Panc1 (cell line): ENCODE results near the gene MIPOL1. TPM values are rescaled to one million over a fixed set of nuclear protein-coding genes. Genes with fewer than 3 reads are reported as not detected.

Source experiments
- ATAC-seq: fragments of 200-7000 bp; cut with Tn5 transposase; 2 replicates; pipeline ENCODE4 v1.9.1; 2020; ENCODE audit warnings: mild to moderate bottlenecking, moderate library complexity
- BruUV-seq: library from RNA; stranded (reverse); fragments of 400-500 nt; replicated peaks from 2 replicates; lab custom pipeline; 2021; lab: Mats Ljungman, UMichigan
- CTCF ChIA-PET: fragments of 300-600 bp; sonication (Branson Sonifier 250); formaldehyde crosslinking; loops from one replicate; lab custom pipeline; 2022; ENCODE audit warnings: antibody characterized with exemption; lab: Charles Lee
- POLR2A ChIA-PET: fragments of 300-600 bp; sonication (Branson Sonifier 250); formaldehyde crosslinking; loops from one replicate; lab custom pipeline; 2022; ENCODE audit warnings: antibody characterized with exemption; lab: Charles Lee
- DNase-seq: peaks from one replicate; pipeline ENCODE4 v3.0.0-alpha.2; 2010; ENCODE audit warnings: low read depth, low spot score
- H3K27ac ChIP-seq: 2 replicates; pipeline ENCODE4 v1.5.1; 2011; ENCODE audit warnings: mild to moderate bottlenecking, low read length, inconsistent platforms
- H3K27me3 ChIP-seq: fragments of 200-500 bp; sonication (Bioruptor generic); 2 replicates; pipeline ENCODE4 v1.6.0; 2014; ENCODE audit warnings: low read length, inconsistent platforms; ENCODE audit not compliant: control insufficient read depth, insufficient read depth
- H3K36me3 ChIP-seq: fragments of 200-500 bp; sonication (Bioruptor generic); 2 replicates; pipeline ENCODE4 v1.5.1; 2014; ENCODE audit warnings: inconsistent platforms, mild to moderate bottlenecking, low read length, moderate library complexity; ENCODE audit not compliant: control insufficient read depth, insufficient read depth
- H3K4me1 ChIP-seq: 2 replicates; pipeline ENCODE4 v1.5.1; 2011; ENCODE audit warnings: inconsistent platforms, mild to moderate bottlenecking, low read length, moderate library complexity; ENCODE audit not compliant: control insufficient read depth, insufficient read depth
- H3K4me3 ChIP-seq, 2 experiments: 2 replicates each; pipeline ENCODE4 v1.5.1; 2011 to 2012; ENCODE audit warnings: low read depth in 2 of 2, low read length in 2 of 2, mild to moderate bottlenecking in 2 of 2, inconsistent platforms in 1 of 2, moderate library complexity in 1 of 2
- H3K9me3 ChIP-seq: fragments of 200-500 bp; sonication (Bioruptor generic); 2 replicates; pipeline ENCODE4 v1.5.1; 2014; ENCODE audit warnings: low read depth, mild to moderate bottlenecking, inconsistent platforms, low read length, moderate library complexity; ENCODE audit not compliant: control insufficient read depth, insufficient read depth
- CTCF ChIP-seq: fragments of 450-650 bp; IDR thresholded peaks from 2 replicates; pipeline ENCODE4 v1.5.1; 2017; ENCODE audit warnings: mild to moderate bottlenecking
- POLR2AphosphoS5 ChIP-seq: IDR thresholded peaks from 2 replicates; pipeline ENCODE4 v1.6.1; 2012; ENCODE audit warnings: mild to moderate bottlenecking, low read depth, low read length, moderate library complexity
- REST ChIP-seq, 2 experiments: IDR thresholded peaks; 2 replicates each; pipeline ENCODE4 v1.6.1; 2011 to 2012; ENCODE audit warnings: low read depth in 2 of 2, control low read depth in 1 of 2, low read length in 1 of 2, mild to moderate bottlenecking in 1 of 2, moderate library complexity in 1 of 2; ENCODE audit not compliant: insufficient read depth in 1 of 2
- SIN3A ChIP-seq: IDR thresholded peaks from 2 replicates; pipeline ENCODE4 v1.6.1; 2012; ENCODE audit warnings: low read depth, mild to moderate bottlenecking, low read length, moderate library complexity, borderline replicate concordance; ENCODE audit not compliant: insufficient read depth
- TCF7L2 ChIP-seq: IDR thresholded peaks from 2 replicates; pipeline ENCODE4 v1.6.1; 2011; ENCODE audit warnings: mild to moderate bottlenecking, low read depth, low read length, inconsistent platforms
- in situ Hi-C: cut with HindIII; loops from 2 replicates; pipeline ENCODE4 v1.10.0; 2016; ENCODE audit warnings: low sequenced_read_pairs, low pct_unique_long_range_greater_than_20kb
- intact Hi-C: fragments of 100-400 bp; cut with micrococcal nuclease; formaldehyde crosslinking; loops from one replicate; pipeline ENCODE4 v1.10.0; 2022; ENCODE audit not compliant: unreplicated experiment
- total RNA-seq: library from RNA; stranded (reverse); gene quantifications from one replicate; pipeline ENCODE4 v1.2.1, GENCODE V29; 2021; ENCODE audit not compliant: unreplicated experiment

Gene MIPOL1
- total RNA-seq, 1 experiment from 2014 or later: 12.8 TPM

GRCh38 chr14:37544407-37544806 lies 346.7 kb downstream of the MIPOL1 start:
- BruUV-seq: no TSS peak
- in situ Hi-C loops: no loop called here
- no peak for TF ChIP-seq REST (IDR thresholded peaks at IDR 0.05; ENCODE audit: insufficient read depth in 1 of 2, low read depth in 2 of 2, low read length in 1 of 2)
- TF ChIP-seq CTCF: no peak
- TF ChIP-seq TCF7L2: no peak
- TF ChIP-seq POLR2AphosphoS5: no peak
- TF ChIP-seq SIN3A: no peak
- POLR2A ChIA-PET: no interaction called here
- CTCF ChIA-PET: no interaction called here
- H3K27ac ChIP-seq: peak overlapping the region; percentile 23; the same call in 1 of the 2 replicates
- intact Hi-C loops: no loop called here
- no peaks in the 10 kb centered on the region for H3K36me3 ChIP-seq
- H3K4me1 ChIP-seq: peaks cover 2% of the 10 kb centered on the region
- H3K9me3 ChIP-seq: no peaks in the 10 kb centered on the region
- H3K4me3 ChIP-seq: no peak overlapping the region
- ATAC-seq (no peak), DNase-seq (no peak)
- no peaks in the 10 kb centered on the region for H3K27me3 ChIP-seq

GRCh38 chr14:37545174-37545573 lies 347.4 kb downstream of the MIPOL1 start:
- CTCF ChIA-PET: no interaction called here
- in situ Hi-C loops: no loop called here
- Histone ChIP-seq H3K27me3 (no peaks in the 10 kb centered on the region), H3K9me3 (no peaks in the 10 kb centered on the region), H3K27ac (no peak overlapping the region; the same call in 1 of the 2 replicates), H3K4me1 (peaks cover 2% of the 10 kb centered on the region), H3K36me3 (no peaks in the 10 kb centered on the region), H3K4me3 (no peak overlapping the region)
- intact Hi-C loops: no loop called here
- no TSS peak for BruUV-seq
- DNase-seq (no peak), ATAC-seq (no peak)
- POLR2A ChIA-PET: no interaction called here
- TF ChIP-seq TCF7L2 (no peak), REST (IDR thresholded peaks at IDR 0.05; ENCODE audit: insufficient read depth in 1 of 2, low read depth in 2 of 2, low read length in 1 of 2) (no peak), POLR2AphosphoS5 (no peak), SIN3A (no peak), CTCF (no peak)
